ENCODE measurements around the gene CATSPER4. TPM values are rescaled to one million over a fixed set of nuclear protein-coding genes. Genes with fewer than 3 reads are reported as not detected.

CATSPER4 gene
- total and polyA plus RNA-seq, 2 of the 13 experiments (the other 11 are each of a cell fraction or from before 2014, with no cell fraction given): not detected

GRCh38 chr1:26197813-26198212, 7.4 kb downstream of the CATSPER4 start:
- H2AFZ ChIP-seq (ENCODE audit: low read length): no peak overlapping the region
- ChIA-PET POLR2A (no interaction called here), CTCF (ENCODE audit: low intra/inter-chr PET ratio, low total read pairs) (no interaction called here)
- no peaks in the 10 kb centered on the region for H3K9me3 ChIP-seq (ENCODE audit: low read length)
- no peak overlapping the region for H3K9ac ChIP-seq (ENCODE audit: insufficient read depth, low read depth, low read length)
- H4K20me1 ChIP-seq (ENCODE audit: insufficient read depth, low read length): no peaks in the 10 kb centered on the region
- H3K4me3 ChIP-seq (replicated peaks in 1 of 3; ENCODE audit: insufficient read depth in 1 of 3, low read depth in 2 of 3, low read length in 3 of 3): no peak overlapping the region
- TF ChIP-seq FOXO1 (CRISPR knock-in tag; IDR thresholded peaks at IDR 0.05) (no peak), ZNF18 (CRISPR knock-in tag; IDR thresholded peaks at IDR 0.05; ENCODE audit: insufficient replicate concordance) (no peak), ZNF784 (CRISPR knock-in tag; IDR thresholded peaks at IDR 0.05; ENCODE audit: borderline replicate concordance) (no peak), ZSCAN30 (CRISPR knock-in tag; IDR thresholded peaks at IDR 0.05) (no peak), SPEN (CRISPR knock-in tag; IDR thresholded peaks at IDR 0.05; ENCODE audit: low read depth) (no peak), SMYD3 (CRISPR knock-in tag; IDR thresholded peaks at IDR 0.05) (no peak), KDM2A (CRISPR knock-in tag; IDR thresholded peaks at IDR 0.05; ENCODE audit: borderline replicate concordance, low read depth) (no peak), KDM4B (CRISPR knock-in tag; IDR thresholded peaks at IDR 0.05) (no peak), ATF6 (CRISPR knock-in tag; conservative IDR thresholded peaks at IDR 0.05) (no peak), ZNF878 (CRISPR knock-in tag; IDR thresholded peaks at IDR 0.05) (no peak), ZNF780A (CRISPR knock-in tag; IDR thresholded peaks at IDR 0.05) (no peak)
- H3K79me2 ChIP-seq (ENCODE audit: insufficient read depth, low read length): no peaks in the 10 kb centered on the region
- DNase-seq (ENCODE audit: low spot score) (no peak), ATAC-seq (no peak; the same call in 2 of the 3 replicates), FAIRE-seq (no peak)
- no peak overlapping the region for H3K4me2 ChIP-seq (ENCODE audit: low read depth, low read length)
- H3K4me1 ChIP-seq (ENCODE audit: insufficient read depth, low read length): no peaks in the 10 kb centered on the region
- intact Hi-C loops (cut with micrococcal nuclease; ENCODE audit: unreplicated experiment) (no loop called here), in situ Hi-C loops (cut with HindIII; ENCODE audit: extremely low pct_ligation_motif_present, low pct_unique_long_range_greater_than_20kb) (no loop called here)
- H3K27me3 ChIP-seq (ENCODE audit: control insufficient read depth in 1 of 2, insufficient read depth in 2 of 2, low read length in 2 of 2): peaks cover 1 to 31% of the 10 kb centered on the region in 2 experiments; a peak in 2 of 5 replicates
- H3K36me3 ChIP-seq (replicated peaks in 1 of 2; ENCODE audit: control insufficient read depth in 1 of 2, insufficient read depth in 2 of 2, low read length in 2 of 2): no peaks in the 10 kb centered on the region
- 39% methylated on average over 7 of the region's 11 CpGs for WGBS (ENCODE audit: low lambda C conversion rate)
- H3K27ac ChIP-seq (ENCODE audit: extremely low read length, insufficient read depth, low read length): no peak overlapping the region
- no TSS peak for BruUV-seq (replicated peaks)
